HepG2 (cell line): Measurements from ENCODE around the gene RHBDL1. TPM values are rescaled to one million over a fixed set of nuclear protein-coding genes. Genes with fewer than 3 reads are reported as not detected.

ENCODE experiments used
- MED13 ChIP-seq: sonication (generic); formaldehyde crosslinking; IDR thresholded peaks from 2 replicates; pipeline ENCODE4 v1.5.0; 2020; ENCODE audit warnings: missing genetic modification reagents
- NFYB ChIP-seq: sonication (generic); formaldehyde crosslinking; IDR thresholded peaks from 2 replicates; pipeline ENCODE4 v1.4.0; 2020; ENCODE audit warnings: missing genetic modification reagents
- NR0B2 ChIP-seq: sonication (generic); formaldehyde crosslinking; IDR thresholded peaks from 2 replicates; pipeline ENCODE4 v1.4.0; 2020; ENCODE audit warnings: mild to moderate bottlenecking, missing genetic modification reagents
- PAF1 ChIP-seq: IDR thresholded peaks from 2 replicates; pipeline ENCODE4 v1.6.1; 2016; ENCODE audit warnings: missing genetic modification reagents, missing compliant biosample characterization
- PRDM15 ChIP-seq: sonication (generic); formaldehyde crosslinking; IDR thresholded peaks from 2 replicates; pipeline ENCODE4 v1.4.0; 2020; ENCODE audit warnings: missing genetic modification reagents
- RBM22 ChIP-seq: fragments of 200-400 bp; formaldehyde crosslinking; optimal IDR thresholded peaks from 2 replicates; pipeline ENCODE3; 2017; ENCODE audit warnings: mild to moderate bottlenecking, low read length, moderate library complexity
- RNF2 ChIP-seq: fragments of 450-650 bp; conservative IDR thresholded peaks from 2 replicates; pipeline ENCODE4 v1.6.1; 2016; ENCODE audit warnings: low read depth
- ZBED4 ChIP-seq: sonication (generic); formaldehyde crosslinking; IDR thresholded peaks from 2 replicates; pipeline ENCODE4 v1.4.0; 2020; ENCODE audit warnings: missing genetic modification reagents, borderline replicate concordance
- ZNF260 ChIP-seq: sonication (generic); formaldehyde crosslinking; IDR thresholded peaks from 2 replicates; pipeline ENCODE4 v1.4.0; 2020; ENCODE audit warnings: missing genetic modification reagents, low read depth, mild to moderate bottlenecking, borderline replicate concordance
- ZNF264 ChIP-seq: sonication (generic); formaldehyde crosslinking; IDR thresholded peaks from 2 replicates; pipeline ENCODE4 v1.4.0; 2020; ENCODE audit warnings: missing genetic modification reagents
- ZNF382 ChIP-seq: sonication (generic); formaldehyde crosslinking; IDR thresholded peaks from 2 replicates; pipeline ENCODE4 v1.5.0; 2020; ENCODE audit warnings: missing genetic modification reagents, mild to moderate bottlenecking, borderline replicate concordance
- ZNF562 ChIP-seq: sonication (generic); formaldehyde crosslinking; IDR thresholded peaks from 2 replicates; pipeline ENCODE4 v1.8.0; 2022; ENCODE audit warnings: missing genetic modification reagents, borderline replicate concordance
- ZNF644 ChIP-seq: IDR thresholded peaks from 2 replicates; pipeline ENCODE4 v1.6.1; 2016; ENCODE audit warnings: low read depth
- polyA plus RNA-seq, 8 experiments: library from polyadenylated mRNA; depleted of rRNA in 3 of 8; stranded (reverse) in 7 of 8; unstranded in 1 of 8; fragments of >200 nt; fragmentation: Illumina TruSeq in 4 of 8; extraction: Trizol in 4 of 8; gene quantifications; 2 replicates each; pipeline versions ENCODE4 v1.2.1 to v1.2.3, GENCODE V29; 2011 to 2016; ENCODE audit warnings: low read depth in 4 of 8, missing spikeins in 1 of 8, mixed read lengths in 1 of 8; ENCODE audit not compliant: insufficient read depth in 1 of 8
- total RNA-seq, 5 experiments: library from RNA; depleted of rRNA; stranded (reverse); fragments of >200 nt; fragmentation: Illumina TruSeq; extraction: Trizol; gene quantifications; 2 replicates each; pipeline ENCODE4 v1.2.3, GENCODE V29; 2016; ENCODE audit warnings: low read depth in 1 of 5
- TF ChIP-seq, protein P1 (sequence below): sonication (generic); formaldehyde crosslinking; IDR thresholded peaks from 2 replicates; pipeline ENCODE4 v1.4.0; 2020; ENCODE audit warnings: missing genetic modification reagents
- TF ChIP-seq, protein P2 (sequence below): sonication (generic); formaldehyde crosslinking; IDR thresholded peaks from 2 replicates; pipeline ENCODE4 v1.5.0; 2020; ENCODE audit warnings: mild to moderate bottlenecking, missing genetic modification reagents

The RHBDL1 gene
- total and polyA plus RNA-seq, 2 of the 13 experiments (the other 11 are each of a cell fraction or from before 2014, with no cell fraction given) = 1.8 to 3.8 TPM

GRCh38 chr16:700684-701584 lies 25.5 kb downstream of the RHBDL1 start (continued):
- TF ChIP-seq, protein P1, sequence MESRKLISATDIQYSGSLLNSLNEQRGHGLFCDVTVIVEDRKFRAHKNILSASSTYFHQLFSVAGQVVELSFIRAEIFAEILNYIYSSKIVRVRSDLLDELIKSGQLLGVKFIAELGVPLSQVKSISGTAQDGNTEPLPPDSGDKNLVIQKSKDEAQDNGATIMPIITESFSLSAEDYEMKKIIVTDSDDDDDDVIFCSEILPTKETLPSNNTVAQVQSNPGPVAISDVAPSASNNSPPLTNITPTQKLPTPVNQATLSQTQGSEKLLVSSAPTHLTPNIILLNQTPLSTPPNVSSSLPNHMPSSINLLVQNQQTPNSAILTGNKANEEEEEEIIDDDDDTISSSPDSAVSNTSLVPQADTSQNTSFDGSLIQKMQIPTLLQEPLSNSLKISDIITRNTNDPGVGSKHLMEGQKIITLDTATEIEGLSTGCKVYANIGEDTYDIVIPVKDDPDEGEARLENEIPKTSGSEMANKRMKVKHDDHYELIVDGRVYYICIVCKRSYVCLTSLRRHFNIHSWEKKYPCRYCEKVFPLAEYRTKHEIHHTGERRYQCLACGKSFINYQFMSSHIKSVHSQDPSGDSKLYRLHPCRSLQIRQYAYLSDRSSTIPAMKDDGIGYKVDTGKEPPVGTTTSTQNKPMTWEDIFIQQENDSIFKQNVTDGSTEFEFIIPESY (CRISPR knock-in tag) = no peak
- TF ChIP-seq ZNF382 (CRISPR knock-in tag) (no peak), NFYB (no peak), PAF1 (CRISPR knock-in tag) (no peak), RBM22 (no peak), PRDM15 (peak; percentile 45; the same call in 1 of the 2 replicates), RNF2 (no peak), ZNF644 (CRISPR knock-in tag) (no peak), ZNF260 (CRISPR knock-in tag) (no peak), ZNF264 (CRISPR knock-in tag) (no peak), NR0B2 (CRISPR knock-in tag) (peak; percentile 61; the same call in 1 of the 2 replicates), MED13 (no peak), ZBED4 (peak; percentile 69; the same call in 1 of the 2 replicates), ZNF562 (CRISPR knock-in tag) (no peak)
- TF ChIP-seq, protein P2, sequence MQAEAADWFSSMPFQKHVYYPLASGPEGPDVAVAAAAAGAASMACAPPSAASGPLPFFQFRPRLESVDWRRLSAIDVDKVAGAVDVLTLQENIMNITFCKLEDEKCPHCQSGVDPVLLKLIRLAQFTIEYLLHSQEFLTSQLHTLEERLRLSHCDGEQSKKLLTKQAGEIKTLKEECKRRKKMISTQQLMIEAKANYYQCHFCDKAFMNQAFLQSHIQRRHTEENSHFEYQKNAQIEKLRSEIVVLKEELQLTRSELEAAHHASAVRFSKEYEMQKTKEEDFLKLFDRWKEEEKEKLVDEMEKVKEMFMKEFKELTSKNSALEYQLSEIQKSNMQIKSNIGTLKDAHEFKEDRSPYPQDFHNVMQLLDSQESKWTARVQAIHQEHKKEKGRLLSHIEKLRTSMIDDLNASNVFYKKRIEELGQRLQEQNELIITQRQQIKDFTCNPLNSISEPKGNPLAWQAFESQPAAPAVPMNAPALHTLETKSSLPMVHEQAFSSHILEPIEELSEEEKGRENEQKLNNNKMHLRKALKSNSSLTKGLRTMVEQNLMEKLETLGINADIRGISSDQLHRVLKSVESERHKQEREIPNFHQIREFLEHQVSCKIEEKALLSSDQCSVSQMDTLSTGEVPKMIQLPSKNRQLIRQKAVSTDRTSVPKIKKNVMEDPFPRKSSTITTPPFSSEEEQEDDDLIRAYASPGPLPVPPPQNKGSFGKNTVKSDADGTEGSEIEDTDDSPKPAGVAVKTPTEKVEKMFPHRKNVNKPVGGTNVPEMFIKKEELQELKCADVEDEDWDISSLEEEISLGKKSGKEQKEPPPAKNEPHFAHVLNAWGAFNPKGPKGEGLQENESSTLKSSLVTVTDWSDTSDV = no peak
